Measurements from ENCODE around the gene TCF25.

Gene TCF25

GRCh38 chr16:89837014-89837546, 36.3 kb upstream of the TCF25 start:
- Histone ChIP-seq H3K36me3 (ENCODE audit: low read length) (no peaks in the 10 kb centered on the region), H3K9me2 (replicated peaks; ENCODE audit: insufficient read depth, low read length) (no peaks in the 10 kb centered on the region), H4K20me1 (ENCODE audit: low read depth, low read length) (no peaks in the 10 kb centered on the region), H3K4me3 (ENCODE audit: insufficient read depth, low read length, poor library complexity, severe bottlenecking) (no peak overlapping the region), H3K9me3 (ENCODE audit: insufficient read depth, low read length) (no peaks in the 10 kb centered on the region), H3K27me3 (ENCODE audit: low read length) (no peaks in the 10 kb centered on the region), H2AFZ (ENCODE audit: low read depth, low read length, severe bottlenecking) (no peak overlapping the region), H3K79me2 (ENCODE audit: insufficient read depth, low read length) (no peaks in the 10 kb centered on the region), H3K27ac (ENCODE audit: low read depth, low read length) (no peak overlapping the region), H3K4me2 (ENCODE audit: low read depth, low read length, poor library complexity, severe bottlenecking) (no peak overlapping the region), H3K9ac (ENCODE audit: low read length) (no peak overlapping the region), H3F3A (ENCODE audit: insufficient read depth) (0 out of 2 replicates have a peak, but pooled peaks cover 4% of the 10 kb centered on the region)
- TF ChIP-seq CTCF (IDR thresholded peaks at IDR 0.05; ENCODE audit: insufficient read depth, low read length, poor library complexity, severe bottlenecking) (no peak), EZH2phosphoT487 (conservative IDR thresholded peaks at IDR 0.05; ENCODE audit: low read length) (no peak)

DNA sequence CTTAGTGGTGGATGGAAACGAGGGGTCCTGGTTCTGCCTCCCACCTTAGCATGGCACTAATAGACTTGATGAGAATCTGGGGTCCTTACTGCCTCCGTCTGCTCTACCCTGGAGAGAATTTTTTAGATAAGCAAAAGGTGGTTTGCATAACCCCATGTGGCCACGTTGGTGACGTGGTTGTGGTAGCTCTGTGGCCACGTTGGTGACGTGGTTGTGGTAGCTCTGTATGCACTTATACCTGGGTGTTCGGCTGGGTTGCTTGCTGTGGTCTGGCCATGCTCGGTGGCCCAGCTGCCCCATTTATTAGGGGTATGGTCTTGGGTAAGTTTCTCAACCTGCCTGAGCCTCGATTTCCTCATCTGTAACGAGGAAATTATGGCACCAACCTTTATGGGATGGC, 32.1 kb upstream of the TCF25 start:
- Histone ChIP-seq H3K27me3 (ENCODE audit: low read length) (no peaks in the 10 kb centered on the region), H3K79me2 (ENCODE audit: insufficient read depth, low read length) (no peaks in the 10 kb centered on the region), H3K4me2 (ENCODE audit: low read depth, low read length, poor library complexity, severe bottlenecking) (no peak overlapping the region), H4K20me1 (ENCODE audit: low read depth, low read length) (no peaks in the 10 kb centered on the region), H3F3A (ENCODE audit: insufficient read depth) (peaks cover 25% of the 10 kb centered on the region), H3K9ac (ENCODE audit: low read length) (no peak overlapping the region), H3K36me3 (ENCODE audit: low read length) (no peaks in the 10 kb centered on the region), H3K9me3 (ENCODE audit: insufficient read depth, low read length) (no peaks in the 10 kb centered on the region), H3K9me2 (replicated peaks; ENCODE audit: insufficient read depth, low read length) (no peaks in the 10 kb centered on the region), H2AFZ (ENCODE audit: low read depth, low read length, severe bottlenecking) (no peak overlapping the region), H3K4me3 (ENCODE audit: insufficient read depth, low read length, poor library complexity, severe bottlenecking) (no peak overlapping the region), H3K27ac (ENCODE audit: low read depth, low read length) (no peak overlapping the region)
- TF ChIP-seq CTCF (IDR thresholded peaks at IDR 0.05; ENCODE audit: insufficient read depth, low read length, poor library complexity, severe bottlenecking) (no peak), EZH2phosphoT487 (conservative IDR thresholded peaks at IDR 0.05; ENCODE audit: low read length) (no peak)

GRCh38 chr16:89842471-89843408, 30.7 kb upstream of the TCF25 start:
- H3K4me3 ChIP-seq (ENCODE audit: insufficient read depth, low read length, poor library complexity, severe bottlenecking), result no peak overlapping the region
- no peak overlapping the region for H3K27ac ChIP-seq (ENCODE audit: low read depth, low read length)
- no peak overlapping the region for H3K4me2 ChIP-seq (ENCODE audit: low read depth, low read length, poor library complexity, severe bottlenecking)
- H3K79me2 ChIP-seq (ENCODE audit: insufficient read depth, low read length), result no peaks in the 10 kb centered on the region
- no peaks in the 10 kb centered on the region for H3K9me2 ChIP-seq (replicated peaks; ENCODE audit: insufficient read depth, low read length)
- TF ChIP-seq EZH2phosphoT487 (conservative IDR thresholded peaks at IDR 0.05; ENCODE audit: low read length) (no peak), CTCF (IDR thresholded peaks at IDR 0.05; ENCODE audit: insufficient read depth, low read length, poor library complexity, severe bottlenecking) (no peak)
- no peaks in the 10 kb centered on the region for H4K20me1 ChIP-seq (ENCODE audit: low read depth, low read length)
- H3F3A ChIP-seq (ENCODE audit: insufficient read depth), result peaks cover 26% of the 10 kb centered on the region
- H3K27me3 ChIP-seq (ENCODE audit: low read length), result no peaks in the 10 kb centered on the region
- no peak overlapping the region for H2AFZ ChIP-seq (ENCODE audit: low read depth, low read length, severe bottlenecking)
- no peak overlapping the region for H3K9ac ChIP-seq (ENCODE audit: low read length)
- no peaks in the 10 kb centered on the region for H3K36me3 ChIP-seq (ENCODE audit: low read length)
- no peaks in the 10 kb centered on the region for H3K9me3 ChIP-seq (ENCODE audit: insufficient read depth, low read length)

Data from SU-DHL-6 (cell line).